Body of pancreas (tissue), 4 donors: Measurements from ENCODE around the gene N4BP2L2.

ENCODE experiments used
- POLR2A ChIP-seq, 3 donors: fragments of 450-650 bp; IDR thresholded peaks; one replicate each; pipeline ENCODE4 v1.6.1; 2016; ENCODE audit warnings: antibody characterized with exemption in 3 of 3, mild to moderate bottlenecking in 2 of 3
- TF ChIP-seq, protein P1 (sequence below), 7 experiments: fragments of 450-650 bp in 4 of 7; fragments of 200-600 bp in 3 of 7; sonication (generic) in 3 of 7; IDR thresholded peaks; one replicate each; pipeline ENCODE4 v1.5.1; 2016 to 2019; ENCODE audit warnings: antibody characterized with exemption in 7 of 7

DNA sequence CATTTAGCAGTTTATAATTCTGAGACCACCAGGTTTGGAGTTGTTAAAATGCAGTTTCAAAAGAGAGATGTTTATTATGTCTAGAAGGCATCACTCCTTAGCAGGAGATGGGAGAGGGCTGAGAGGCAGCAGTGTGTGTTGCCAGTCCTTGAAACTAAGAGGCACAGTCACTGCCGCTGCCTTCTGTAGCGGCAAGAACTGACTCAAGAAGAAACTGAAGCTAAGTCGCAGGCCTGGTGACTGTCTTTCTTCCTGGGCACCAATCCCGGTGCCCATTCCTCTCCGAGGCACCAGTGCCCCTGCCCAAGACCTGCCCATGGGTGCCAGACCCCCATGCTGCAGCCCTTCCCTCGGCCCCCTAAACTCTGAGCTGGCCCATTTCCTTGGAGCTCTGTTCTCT, 130.7 kb downstream of the N4BP2L2 start:
- no peak for TF ChIP-seq POLR2A (IDR thresholded peaks at IDR 0.05)
- TF ChIP-seq, protein P1, sequence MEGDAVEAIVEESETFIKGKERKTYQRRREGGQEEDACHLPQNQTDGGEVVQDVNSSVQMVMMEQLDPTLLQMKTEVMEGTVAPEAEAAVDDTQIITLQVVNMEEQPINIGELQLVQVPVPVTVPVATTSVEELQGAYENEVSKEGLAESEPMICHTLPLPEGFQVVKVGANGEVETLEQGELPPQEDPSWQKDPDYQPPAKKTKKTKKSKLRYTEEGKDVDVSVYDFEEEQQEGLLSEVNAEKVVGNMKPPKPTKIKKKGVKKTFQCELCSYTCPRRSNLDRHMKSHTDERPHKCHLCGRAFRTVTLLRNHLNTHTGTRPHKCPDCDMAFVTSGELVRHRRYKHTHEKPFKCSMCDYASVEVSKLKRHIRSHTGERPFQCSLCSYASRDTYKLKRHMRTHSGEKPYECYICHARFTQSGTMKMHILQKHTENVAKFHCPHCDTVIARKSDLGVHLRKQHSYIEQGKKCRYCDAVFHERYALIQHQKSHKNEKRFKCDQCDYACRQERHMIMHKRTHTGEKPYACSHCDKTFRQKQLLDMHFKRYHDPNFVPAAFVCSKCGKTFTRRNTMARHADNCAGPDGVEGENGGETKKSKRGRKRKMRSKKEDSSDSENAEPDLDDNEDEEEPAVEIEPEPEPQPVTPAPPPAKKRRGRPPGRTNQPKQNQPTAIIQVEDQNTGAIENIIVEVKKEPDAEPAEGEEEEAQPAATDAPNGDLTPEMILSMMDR (IDR thresholded peaks at IDR 0.05), result no peak
